T-cell (primary cell): ENCODE results near the gene SLC6A19. TPM values are rescaled to one million over a fixed set of nuclear protein-coding genes. Genes with fewer than 3 reads are reported as not detected.
A peak's percentile ranks its signal among the peaks of the same experiment; 100 is the strongest.

Experiments
- ATAC-seq, 4 experiments: fragments of 200-7000 bp in 3 of 4; fragments of 150-1000 bp in 1 of 4; cut with Tn5 transposase; replicated peaks in 1 of 4; 1 replicate in 3 of 4; 2 replicates in 1 of 4; pipeline ENCODE4 v1.10.0; 2021; ENCODE audit warnings: moderate library complexity in 3 of 4, mild to moderate bottlenecking in 2 of 4, moderate number of reproducible peaks in 1 of 4
- CTCF ChIA-PET, 2 donors: fragments of 300-600 bp; sonication (Branson Sonifier 250); formaldehyde crosslinking; loops; one replicate each; lab custom pipeline; 2022; ENCODE audit warnings: antibody characterized with exemption in 2 of 2; lab: Charles Lee
- POLR2A ChIA-PET, 2 donors: fragments of 300-600 bp; sonication (Branson Sonifier 250); formaldehyde crosslinking; loops; one replicate each; lab custom pipeline; 2022; ENCODE audit warnings: antibody characterized with exemption in 2 of 2; lab: Charles Lee
- DNase-seq, 35 experiments: peaks; one replicate each; pipeline versions ENCODE4 v3.0.0 to v3.0.0-alpha.2; 2013 to 2023
- H3K27ac ChIP-seq: one replicate; pipeline ENCODE4 v1.5.1; 2013; ENCODE audit warnings: low read length
- H3K27me3 ChIP-seq, 2 experiments: replicated peaks in 1 of 2; 1 replicate in 1 of 2; 2 replicates in 1 of 2; pipeline versions ENCODE4 v1.6.1 to v1.7.0; 2013; ENCODE audit warnings: low read length in 1 of 2, mixed read lengths in 1 of 2; ENCODE audit not compliant: control insufficient read depth in 2 of 2, insufficient read depth in 2 of 2; ENCODE audit errors: extremely low read depth in 1 of 2
- H3K36me3 ChIP-seq, 2 donors: 1 replicate in 1 of 2; 2 replicates in 1 of 2; pipeline versions ENCODE4 v1.6.1 to v1.7.0; 2013; ENCODE audit warnings: low read length in 1 of 2; ENCODE audit not compliant: control insufficient read depth in 2 of 2, insufficient read depth in 1 of 2; ENCODE audit errors: extremely low read depth in 1 of 2
- H3K4me1 ChIP-seq, 2 experiments: 1 replicate in 1 of 2; 2 replicates in 1 of 2; pipeline versions ENCODE4 v1.6.1 to v1.7.0; 2013; ENCODE audit warnings: low read length in 2 of 2, mixed read lengths in 1 of 2; ENCODE audit not compliant: insufficient read depth in 2 of 2, control insufficient read depth in 1 of 2; ENCODE audit errors: extremely low read depth in 1 of 2
- H3K4me3 ChIP-seq, 2 donors: 1 replicate in 1 of 2; 2 replicates in 1 of 2; pipeline versions ENCODE4 v1.5.1 to v1.7.0; 2013; ENCODE audit warnings: mild to moderate bottlenecking in 2 of 2, low read length in 1 of 2, moderate library complexity in 1 of 2; ENCODE audit not compliant: control insufficient read depth in 1 of 2; ENCODE audit errors: extremely low read depth in 1 of 2
- H3K9me3 ChIP-seq: 2 replicates; pipeline ENCODE4 v1.7.0; 2013
- H3K27ac Mint-ChIP-seq, 2 donors: one replicate each; pipeline ENCODE4 v1.8.0; 2020 to 2021; ENCODE audit warnings: mild to moderate bottlenecking in 2 of 2, mixed read lengths in 2 of 2
- H3K27me3 Mint-ChIP-seq, 2 donors: one replicate each; pipeline ENCODE4 v1.8.0; 2021 to 2022; ENCODE audit warnings: mixed read lengths in 2 of 2
- H3K36me3 Mint-ChIP-seq: one replicate; pipeline ENCODE4 v1.8.0; 2021; ENCODE audit warnings: mixed read lengths
- H3K4me1 Mint-ChIP-seq, 3 donors: one replicate each; pipeline ENCODE4 v1.8.0; 2020 to 2022; ENCODE audit warnings: mixed read lengths in 3 of 3, mild to moderate bottlenecking in 1 of 3
- H3K4me3 Mint-ChIP-seq, 3 donors: one replicate each; pipeline ENCODE4 v1.8.0; 2020 to 2022; ENCODE audit warnings: mild to moderate bottlenecking in 3 of 3, mixed read lengths in 3 of 3, moderate library complexity in 3 of 3
- H3K9me3 Mint-ChIP-seq, 3 donors: one replicate each; pipeline ENCODE4 v1.8.0; 2020 to 2022; ENCODE audit warnings: mixed read lengths in 3 of 3
- WGBS: methylation state at CpG from one replicate; pipeline ENCODE4 v1.1.5; 2013; ENCODE audit warnings: missing lambda C conversion rate; ENCODE audit not compliant: insufficient coverage; 5-methylcytosine and 5-hydroxymethylcytosine counted together
- total RNA-seq, 35 experiments: library from RNA in 6 of 35; stranded (reverse) in 6 of 35; fragments of 120-200 nt in 1 of 35; gene quantifications; one replicate each; pipeline versions ENCODE4 v1.2.1 to v1.2.4 and lab custom pipeline; 2013 to 2026

Gene SLC6A19
- total RNA-seq, 5 donors from 2014 or later (not counting 1 experiment from before 2014, with no cell fraction given): 0.06 TPM; not detected in 4

DNA sequence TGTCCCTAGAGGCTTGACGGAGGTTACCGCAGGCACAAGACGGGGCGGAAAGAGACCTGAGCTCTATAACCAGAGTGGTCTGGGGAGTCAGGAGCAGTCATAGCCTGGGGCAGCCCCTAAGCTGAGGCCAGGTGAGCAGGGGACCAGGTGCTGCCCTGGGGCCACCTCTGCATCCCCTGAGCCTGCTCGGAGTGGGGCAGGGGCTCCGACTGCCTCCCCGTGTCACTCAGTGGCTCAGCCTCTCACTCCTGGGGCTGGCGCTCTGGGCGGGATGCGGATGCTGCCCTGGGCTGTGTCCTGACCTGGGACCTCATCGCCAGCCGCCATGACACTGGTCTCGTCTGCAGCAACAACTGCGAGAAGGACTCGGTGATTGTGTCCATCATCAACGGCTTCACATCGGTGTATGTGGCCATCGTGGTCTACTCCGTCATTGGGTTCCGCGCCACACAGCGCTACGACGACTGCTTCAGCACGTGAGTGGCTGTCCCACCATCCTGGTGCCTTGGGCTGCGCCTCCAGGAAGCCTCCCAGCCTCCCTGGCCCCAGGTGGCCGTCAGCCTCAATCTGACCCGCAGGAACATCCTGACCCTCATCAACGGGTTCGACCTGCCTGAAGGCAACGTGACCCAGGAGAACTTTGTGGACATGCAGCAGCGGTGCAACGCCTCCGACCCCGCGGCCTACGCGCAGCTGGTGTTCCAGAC lies 15.0 kb downstream of the SLC6A19 start:
- Mint-ChIP-seq H3K27ac (no peak overlapping the region), H3K9me3 (no peaks in the 10 kb centered on the region), H3K27me3 (peaks cover 4 to 8% of the 10 kb centered on the region in 2 donors), H3K36me3 (no peaks in the 10 kb centered on the region), H3K4me3 (no peak overlapping the region), H3K4me1 (no peaks in the 10 kb centered on the region)
- 95% methylated on average over 38 of the region's 38 CpGs for WGBS
- Histone ChIP-seq H3K36me3 (no peaks in the 10 kb centered on the region), H3K4me3 (no peak overlapping the region), H3K27me3 (peaks cover 0 to 28% of the 10 kb centered on the region in 2 experiments), H3K27ac (no peak overlapping the region), H3K4me1 (peaks cover 0 to 6% of the 10 kb centered on the region in 2 experiments), H3K9me3 (no peaks in the 10 kb centered on the region)
- no peak for ATAC-seq
- no peak for DNase-seq
- POLR2A ChIA-PET: no interaction called here
- CTCF ChIA-PET: no interaction called here

GRCh38 chr5:1216918-1217295 lies 15.5 kb downstream of the SLC6A19 start:
- Histone ChIP-seq H3K4me3 (no peak overlapping the region), H3K27me3 (peaks cover 0 to 28% of the 10 kb centered on the region in 2 experiments), H3K36me3 (no peaks in the 10 kb centered on the region), H3K27ac (no peak overlapping the region), H3K9me3 (no peaks in the 10 kb centered on the region), H3K4me1 (peaks cover 0 to 6% of the 10 kb centered on the region in 2 experiments)
- Mint-ChIP-seq H3K9me3 (no peaks in the 10 kb centered on the region), H3K36me3 (no peaks in the 10 kb centered on the region), H3K27ac (peak overlapping the region in 1 of 2 donors; percentile 31), H3K4me1 (no peaks in the 10 kb centered on the region), H3K4me3 (no peak overlapping the region), H3K27me3 (peaks cover 4 to 8% of the 10 kb centered on the region in 2 donors)
- ATAC-seq: no peak
- WGBS: 91% methylated on average over 14 of the region's 18 CpGs
- POLR2A ChIA-PET: no interaction called here
- DNase-seq: no peak
- CTCF ChIA-PET: no interaction called here

DNA sequence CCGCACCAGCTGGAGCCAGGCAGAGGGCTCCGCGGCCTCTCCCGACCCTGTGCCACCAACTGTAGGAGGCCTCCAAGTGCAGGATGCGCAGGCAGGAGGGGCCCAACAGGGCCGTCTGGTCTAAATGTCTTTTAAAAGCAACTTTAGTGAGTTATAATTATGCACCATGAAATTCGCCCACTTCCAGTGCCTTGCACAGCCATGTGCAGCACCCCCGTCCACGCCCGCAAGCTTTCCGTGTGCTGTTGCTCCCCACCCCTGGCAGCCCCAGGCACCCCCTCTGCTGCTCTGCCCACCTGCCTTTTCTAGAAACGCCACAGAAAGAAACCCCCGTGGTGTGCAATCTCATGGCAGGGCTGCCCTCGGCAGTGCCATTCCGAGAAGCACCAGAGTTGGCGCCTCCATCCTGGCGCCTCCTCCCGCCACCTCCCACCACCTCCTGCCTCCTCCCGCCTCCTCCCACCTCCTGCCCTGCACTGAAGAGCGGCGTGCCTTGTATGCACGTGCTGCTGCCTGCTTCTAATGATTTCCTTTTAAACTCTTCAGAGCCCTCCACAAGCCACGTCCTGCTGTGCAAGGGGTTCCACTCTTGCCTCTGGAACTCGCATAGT lies 16.3 kb downstream of the SLC6A19 start:
- no peaks in the 10 kb centered on the region for H3K9me3 ChIP-seq
- ChIA-PET CTCF (no interaction called here), POLR2A (no interaction called here)
- WGBS: 35% methylated on average over 21 of the region's 24 CpGs
- H3K27me3 Mint-ChIP-seq: peaks cover 4 to 8% of the 10 kb centered on the region in 2 donors
- peak in 1 of 4 experiments; percentile 36 for ATAC-seq
- H3K4me1 ChIP-seq: peaks cover 0 to 6% of the 10 kb centered on the region in 2 experiments
- no peak overlapping the region for H3K4me3 ChIP-seq
- no peaks in the 10 kb centered on the region for H3K9me3 Mint-ChIP-seq
- H3K27ac ChIP-seq: no peak overlapping the region
- no peaks in the 10 kb centered on the region for H3K4me1 Mint-ChIP-seq
- H3K27me3 ChIP-seq: peaks cover 0 to 28% of the 10 kb centered on the region in 2 experiments
- no peak overlapping the region for H3K27ac Mint-ChIP-seq
- no peaks in the 10 kb centered on the region for H3K36me3 ChIP-seq
- no peak overlapping the region for H3K4me3 Mint-ChIP-seq
- DNase-seq: peak in 1 of 35 experiments; percentile 13
- no peaks in the 10 kb centered on the region for H3K36me3 Mint-ChIP-seq

GRCh38 chr5:1218351-1219080 lies 17.1 kb downstream of the SLC6A19 start:
- Histone ChIP-seq H3K36me3 (no peaks in the 10 kb centered on the region), H3K9me3 (no peaks in the 10 kb centered on the region), H3K27me3 (peaks cover 0 to 28% of the 10 kb centered on the region in 2 experiments), H3K27ac (no peak overlapping the region), H3K4me3 (no peak overlapping the region), H3K4me1 (peaks cover 0 to 6% of the 10 kb centered on the region in 2 experiments)
- Mint-ChIP-seq H3K9me3 (no peaks in the 10 kb centered on the region), H3K4me3 (no peak overlapping the region), H3K27me3 (peaks cover 4 to 8% of the 10 kb centered on the region in 2 donors), H3K36me3 (no peaks in the 10 kb centered on the region), H3K4me1 (no peaks in the 10 kb centered on the region), H3K27ac (no peak overlapping the region)
- ChIA-PET CTCF (no interaction called here), POLR2A (no interaction called here)
- WGBS: 87% methylated on average over 38 of the region's 38 CpGs
- ATAC-seq: no peak
- DNase-seq: no peak

DNA sequence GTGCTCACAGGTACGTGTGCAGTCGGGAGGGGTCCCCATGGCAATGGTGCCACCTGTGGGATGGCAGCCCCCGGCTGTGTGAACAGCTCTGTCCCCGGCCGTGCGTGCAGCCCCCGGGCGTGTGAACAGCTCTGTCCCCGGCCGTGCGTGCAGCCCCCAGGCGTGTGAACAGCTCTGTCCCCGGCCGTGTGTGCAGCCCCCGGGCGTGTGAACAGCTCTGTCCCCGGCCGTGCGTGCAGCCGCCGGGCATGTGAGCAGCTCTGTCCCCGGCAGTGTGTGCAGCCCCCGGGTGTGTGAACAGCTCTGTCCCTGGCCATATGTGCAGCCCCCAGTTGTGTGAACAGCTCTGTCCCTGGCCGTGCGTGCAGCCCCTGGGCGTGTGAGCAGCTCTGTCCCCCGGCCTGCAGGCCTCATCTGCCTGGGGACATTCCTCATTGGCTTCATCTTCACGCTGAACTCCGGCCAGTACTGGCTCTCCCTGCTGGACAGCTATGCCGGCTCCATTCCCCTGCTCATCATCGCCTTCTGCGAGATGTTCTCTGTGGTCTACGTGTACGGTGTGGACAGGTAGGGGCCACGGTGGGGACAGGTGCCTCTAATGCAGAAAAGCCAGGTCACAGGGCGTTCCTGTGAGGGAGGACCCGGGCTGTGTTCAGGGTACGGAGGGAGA lies 17.8 kb downstream of the SLC6A19 start:
- H3K36me3 Mint-ChIP-seq: no peaks in the 10 kb centered on the region
- Histone ChIP-seq H3K4me3 (no peak overlapping the region), H3K27ac (no peak overlapping the region), H3K27me3 (peaks cover 0 to 28% of the 10 kb centered on the region in 2 experiments), H3K9me3 (no peaks in the 10 kb centered on the region), H3K4me1 (peaks cover 0 to 6% of the 10 kb centered on the region in 2 experiments), H3K36me3 (no peaks in the 10 kb centered on the region)
- H3K4me3 Mint-ChIP-seq: no peak overlapping the region
- H3K27ac Mint-ChIP-seq: no peak overlapping the region
- POLR2A ChIA-PET: no interaction called here
- H3K4me1 Mint-ChIP-seq: no peaks in the 10 kb centered on the region
- CTCF ChIA-PET: no interaction called here
- peaks cover 4 to 8% of the 10 kb centered on the region in 2 donors for H3K27me3 Mint-ChIP-seq
- ATAC-seq (no peak), DNase-seq (no peak)
- H3K9me3 Mint-ChIP-seq: no peaks in the 10 kb centered on the region
- 85% methylated on average over 35 of the region's 38 CpGs for WGBS

- no peaks in the 10 kb centered on the region for H3K9me3 Mint-ChIP-seq
- H3K36me3 Mint-ChIP-seq: no peaks in the 10 kb centered on the region
- Histone ChIP-seq H3K27me3 (peaks cover 0 to 28% of the 10 kb centered on the region in 2 experiments), H3K27ac (no peak overlapping the region), H3K4me3 (no peak overlapping the region), H3K36me3 (no peaks in the 10 kb centered on the region), H3K9me3 (no peaks in the 10 kb centered on the region), H3K4me1 (peaks cover 0 to 6% of the 10 kb centered on the region in 2 experiments)
- ChIA-PET CTCF (interaction anchor here in 1 of 2 donors (0.7 kb wide), 1 partner anchor 44 kb away, joined by 4 read pairs; no protein-coding TSS in a partner anchor), POLR2A (no interaction called here)
- H3K27ac Mint-ChIP-seq: no peak overlapping the region
- no peak overlapping the region for H3K4me3 Mint-ChIP-seq
- H3K4me1 Mint-ChIP-seq: no peaks in the 10 kb centered on the region
- ATAC-seq (no peak), DNase-seq (no peak)
- WGBS: 79% methylated on average over 11 of the region's 11 CpGs
- H3K27me3 Mint-ChIP-seq: peaks cover 4 to 8% of the 10 kb centered on the region in 2 donors
Observed at GRCh38 chr5:1219768-1220100, 18.3 kb downstream of the SLC6A19 start.
